Measurements from ENCODE around the gene DHTKD1.
"Not testable (repeated sequence)": the region's sequence is repeated elsewhere in the genome, so short reads cannot be mapped to it uniquely, and the experiment has no call there.

Gene DHTKD1

GRCh38 chr10:12071441-12071840 is 2.7 kb downstream of the DHTKD1 start:
- not testable (repeated sequence) for DNase-seq

- no peak for DNase-seq
These were observed 4.8 kb downstream of the DHTKD1 start for GRCh38 chr10:12073526-12073925.

- no peak for DNase-seq
These were observed 8.9 kb downstream of the DHTKD1 start for GRCh38 chr10:12077580-12078180.

GRCh38 chr10:12081470-12081869 is 12.7 kb downstream of the DHTKD1 start:
- no peak for DNase-seq

- no peak for DNase-seq
These were observed 13.3 kb downstream of the DHTKD1 start for GRCh38 chr10:12081879-12082557.

GRCh38 chr10:12088919-12089318 is 20.2 kb downstream of the DHTKD1 start:
- DNase-seq, result no peak

GRCh38 chr10:12091421-12091820 is 22.7 kb downstream of the DHTKD1 start:
- no peak for DNase-seq

GRCh38 chr10:12097361-12097760 is 28.6 kb downstream of the DHTKD1 start:
- DNase-seq, result not testable (repeated sequence)

GRCh38 chr10:12097791-12098190 is 29.0 kb downstream of the DHTKD1 start:
- DNase-seq, result no peak

GRCh38 chr10:12098966-12099365 is 30.2 kb downstream of the DHTKD1 start:
- DNase-seq, result no peak

GRCh38 chr10:12103802-12104201 is 35.0 kb downstream of the DHTKD1 start:
- no peak for DNase-seq

- DNase-seq, result no peak
These were observed 39.0 kb downstream of the DHTKD1 start for GRCh38 chr10:12107781-12108180.

GRCh38 chr10:12109286-12109685 is 40.5 kb downstream of the DHTKD1 start:
- DNase-seq, result no peak

GRCh38 chr10:12111528-12111927 is 42.8 kb downstream of the DHTKD1 start:
- no peak for DNase-seq

- no peak for DNase-seq
These were observed 44.9 kb downstream of the DHTKD1 start for GRCh38 chr10:12113627-12114026.

- no peak for DNase-seq
These were observed 52.9 kb downstream of the DHTKD1 start for GRCh38 chr10:12121673-12122072.

- peak; percentile 97 for DNase-seq
These were observed 60.7 kb downstream of the DHTKD1 start, which contains the start of gene SEC61A2 for GRCh38 chr10:12129222-12130111. SEC61A2 (plus strand) TSS chr10:12129677; CDS start chr10:12129788, 111 bp downstream.

GRCh38 chr10:12130237-12130872 is 61.6 kb downstream of the DHTKD1 start:
- peak; percentile 66 for DNase-seq

- DNase-seq, result no peak
These were observed 66.9 kb downstream of the DHTKD1 start for GRCh38 chr10:12135631-12136030.

GRCh38 chr10:12140038-12140437 is 71.3 kb downstream of the DHTKD1 start:
- DNase-seq, result no peak

GRCh38 chr10:12144538-12144937 is 75.8 kb downstream of the DHTKD1 start:
- no peak for DNase-seq

GRCh38 chr10:12150163-12150562 is 81.4 kb downstream of the DHTKD1 start:
- DNase-seq, result no peak

- no peak for DNase-seq
These were observed 85.8 kb downstream of the DHTKD1 start for GRCh38 chr10:12154516-12154915.
